Measurements from ENCODE around the gene TBC1D1.

The TBC1D1 gene

DNA sequence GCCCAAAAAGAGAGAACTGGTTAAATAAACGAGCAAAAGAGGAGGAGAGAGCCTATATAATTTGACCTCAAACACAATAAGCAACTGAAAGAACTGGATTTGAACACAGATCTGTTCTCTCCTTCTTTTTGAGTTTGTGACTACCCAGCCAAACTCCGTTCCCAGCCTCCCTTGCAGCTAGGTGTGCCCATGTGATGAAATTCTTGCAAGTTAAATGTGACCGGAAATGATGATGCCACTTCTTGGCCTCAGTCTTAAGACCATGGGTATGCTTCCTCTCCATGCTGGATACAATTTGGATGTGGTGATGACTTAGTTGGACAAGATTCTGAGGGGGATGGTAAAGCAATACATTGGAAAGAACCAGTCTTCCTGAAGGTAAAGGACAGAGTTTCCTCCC is 273.5 kb downstream of the TBC1D1 start:
- Histone ChIP-seq H3K36me3 (no peaks in the 10 kb centered on the region), H3K4me3 (ENCODE audit: low read depth in 1 of 2, low read length in 1 of 2) (no peak overlapping the region), H3K4me1 (ENCODE audit: control insufficient read depth in 1 of 2, insufficient read depth in 1 of 2, low read depth in 1 of 2, low read length in 1 of 2) (no peaks in the 10 kb centered on the region), H3K27me3 (no peaks in the 10 kb centered on the region), H3K9me3 (no peaks in the 10 kb centered on the region), H3K27ac (no peak overlapping the region)
- TF ChIP-seq, protein P1, sequence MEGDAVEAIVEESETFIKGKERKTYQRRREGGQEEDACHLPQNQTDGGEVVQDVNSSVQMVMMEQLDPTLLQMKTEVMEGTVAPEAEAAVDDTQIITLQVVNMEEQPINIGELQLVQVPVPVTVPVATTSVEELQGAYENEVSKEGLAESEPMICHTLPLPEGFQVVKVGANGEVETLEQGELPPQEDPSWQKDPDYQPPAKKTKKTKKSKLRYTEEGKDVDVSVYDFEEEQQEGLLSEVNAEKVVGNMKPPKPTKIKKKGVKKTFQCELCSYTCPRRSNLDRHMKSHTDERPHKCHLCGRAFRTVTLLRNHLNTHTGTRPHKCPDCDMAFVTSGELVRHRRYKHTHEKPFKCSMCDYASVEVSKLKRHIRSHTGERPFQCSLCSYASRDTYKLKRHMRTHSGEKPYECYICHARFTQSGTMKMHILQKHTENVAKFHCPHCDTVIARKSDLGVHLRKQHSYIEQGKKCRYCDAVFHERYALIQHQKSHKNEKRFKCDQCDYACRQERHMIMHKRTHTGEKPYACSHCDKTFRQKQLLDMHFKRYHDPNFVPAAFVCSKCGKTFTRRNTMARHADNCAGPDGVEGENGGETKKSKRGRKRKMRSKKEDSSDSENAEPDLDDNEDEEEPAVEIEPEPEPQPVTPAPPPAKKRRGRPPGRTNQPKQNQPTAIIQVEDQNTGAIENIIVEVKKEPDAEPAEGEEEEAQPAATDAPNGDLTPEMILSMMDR (IDR thresholded peaks at IDR 0.05) = no peak

DNA sequence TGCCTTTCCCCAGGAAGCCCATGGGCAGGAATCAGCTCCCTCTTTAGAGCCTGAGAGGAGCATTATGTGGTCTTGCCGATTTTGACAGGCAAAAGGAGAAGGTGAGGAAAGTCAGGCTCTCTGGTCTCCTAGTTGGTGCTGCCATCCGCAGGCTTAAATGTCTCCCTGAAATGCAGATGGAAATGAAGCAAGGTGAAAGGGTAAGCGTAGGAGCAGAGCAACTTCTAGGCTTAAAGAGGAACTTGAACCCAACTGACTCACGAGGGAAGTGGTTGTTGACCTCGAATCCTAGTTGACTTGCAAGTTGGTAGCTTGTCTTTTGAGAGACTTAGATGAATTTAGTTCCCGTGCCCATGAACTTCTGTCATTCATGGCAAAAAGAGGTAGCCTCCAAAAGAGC is 275.2 kb downstream of the TBC1D1 start:
- Histone ChIP-seq H3K27ac (no peak overlapping the region), H3K9me3 (no peaks in the 10 kb centered on the region)

DNA sequence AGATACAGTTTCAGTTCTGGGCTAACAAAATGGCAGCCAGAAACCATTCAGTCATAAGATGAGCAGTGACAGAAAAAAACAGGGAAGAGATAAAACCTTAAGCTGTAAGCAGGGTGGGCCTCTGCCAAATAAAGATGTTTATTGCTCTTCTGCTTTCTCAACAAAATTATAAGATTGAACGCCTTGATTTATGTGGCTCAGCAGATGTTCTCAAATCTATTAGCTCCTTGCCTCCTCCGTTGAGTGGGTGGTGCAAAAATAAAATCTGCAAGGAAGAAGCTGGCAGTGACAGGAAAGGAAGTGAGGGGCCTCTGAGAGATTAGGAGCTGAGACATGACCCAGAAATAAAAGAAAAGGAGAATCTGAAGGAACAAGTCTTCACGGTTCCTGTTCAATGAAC is 275.9 kb downstream of the TBC1D1 start:
- no peak overlapping the region for H3K4me3 ChIP-seq (ENCODE audit: low read depth in 1 of 2, low read length in 1 of 2)
- H3K36me3 ChIP-seq = no peaks in the 10 kb centered on the region
- no peaks in the 10 kb centered on the region for H3K9me3 ChIP-seq
- no peak overlapping the region for H3K27ac ChIP-seq
- H3K4me1 ChIP-seq (ENCODE audit: control insufficient read depth in 1 of 2, insufficient read depth in 1 of 2, low read depth in 1 of 2, low read length in 1 of 2) = no peaks in the 10 kb centered on the region
- H3K27me3 ChIP-seq = no peaks in the 10 kb centered on the region
- TF ChIP-seq, protein P1 (IDR thresholded peaks at IDR 0.05) = no peak

More for the DNA sequence above, 275.2 kb downstream of the TBC1D1 start:
- Histone ChIP-seq H3K4me1 (ENCODE audit: control insufficient read depth in 1 of 2, insufficient read depth in 1 of 2, low read depth in 1 of 2, low read length in 1 of 2) (no peaks in the 10 kb centered on the region), H3K36me3 (no peaks in the 10 kb centered on the region), H3K4me3 (ENCODE audit: low read depth in 1 of 2, low read length in 1 of 2) (no peak overlapping the region), H3K27me3 (no peaks in the 10 kb centered on the region)
- TF ChIP-seq, protein P1 (IDR thresholded peaks at IDR 0.05) = no peak

DNA sequence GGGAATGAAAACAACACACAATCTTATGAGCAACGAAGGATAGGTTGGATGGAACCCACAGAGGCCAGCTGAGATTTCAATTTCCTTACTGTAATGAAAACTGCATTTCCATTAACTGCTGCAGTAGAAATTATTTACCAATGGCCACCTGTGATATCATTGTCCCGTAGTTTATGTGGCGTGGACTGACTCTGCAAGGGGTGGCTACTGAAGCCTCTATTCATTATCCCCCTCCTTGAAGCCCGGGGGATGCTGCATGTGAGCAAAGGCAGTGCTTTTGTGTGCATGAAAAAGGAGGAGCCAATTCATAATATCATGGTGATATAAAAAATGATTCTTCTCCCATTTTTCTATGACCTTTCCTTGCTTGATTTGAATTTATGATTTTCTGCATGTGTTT is 277.1 kb downstream of the TBC1D1 start:
- H3K27ac ChIP-seq = no peak overlapping the region
- TF ChIP-seq, protein P1 (IDR thresholded peaks at IDR 0.05) = no peak
- no peaks in the 10 kb centered on the region for H3K4me1 ChIP-seq (ENCODE audit: control insufficient read depth in 1 of 2, insufficient read depth in 1 of 2, low read depth in 1 of 2, low read length in 1 of 2)

DNA sequence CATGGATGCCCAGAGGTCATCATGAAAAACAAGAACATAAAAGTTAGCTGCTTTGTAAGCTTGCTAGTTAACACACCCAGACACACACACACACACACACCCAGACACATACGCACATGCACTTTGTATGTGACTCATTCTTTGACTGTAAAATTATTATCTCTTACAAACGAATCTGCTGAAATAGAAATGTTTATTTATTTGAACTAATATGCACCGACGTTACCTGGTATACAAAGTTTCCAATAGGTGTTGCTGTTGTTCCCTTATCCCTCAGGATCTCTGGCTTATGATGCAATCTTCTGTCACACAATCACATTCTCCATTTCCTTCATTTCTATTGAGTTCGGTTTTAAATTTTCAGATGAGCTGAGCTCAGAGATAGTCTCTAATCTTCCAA is 278.6 kb downstream of the TBC1D1 start:
- no peak overlapping the region for H3K4me3 ChIP-seq (ENCODE audit: low read depth in 1 of 2, low read length in 1 of 2)
- no peaks in the 10 kb centered on the region for H3K9me3 ChIP-seq
- H3K4me1 ChIP-seq (ENCODE audit: control insufficient read depth in 1 of 2, insufficient read depth in 1 of 2, low read depth in 1 of 2, low read length in 1 of 2) = no peaks in the 10 kb centered on the region
- H3K36me3 ChIP-seq = no peaks in the 10 kb centered on the region
- TF ChIP-seq, protein P1 (IDR thresholded peaks at IDR 0.05) = no peak
- peaks cover 8% of the 10 kb centered on the region for H3K27me3 ChIP-seq
- H3K27ac ChIP-seq = no peak overlapping the region

More for the DNA sequence above, 277.1 kb downstream of the TBC1D1 start:
- no peaks in the 10 kb centered on the region for H3K36me3 ChIP-seq
- H3K9me3 ChIP-seq = no peaks in the 10 kb centered on the region
- no peak overlapping the region for H3K4me3 ChIP-seq (ENCODE audit: low read depth in 1 of 2, low read length in 1 of 2)
- no peaks in the 10 kb centered on the region for H3K27me3 ChIP-seq
